Uterus (tissue), 2 donors: ENCODE measurements around the gene AMOTL1.

Experiments used
- POLR2A ChIP-seq, 2 donors: fragments of 450-650 bp; IDR thresholded peaks; one replicate each; pipeline ENCODE4 v1.6.1; 2016; ENCODE audit warnings: antibody characterized with exemption in 2 of 2, mild to moderate bottlenecking in 1 of 2, moderate library complexity in 1 of 2
- TF ChIP-seq, protein P1 (sequence below), 4 experiments: fragments of 200-600 bp in 2 of 4; fragments of 450-650 bp in 2 of 4; sonication (generic) in 2 of 4; IDR thresholded peaks; one replicate each; pipeline ENCODE4 v1.5.1; 2016 to 2019; ENCODE audit warnings: antibody characterized with exemption in 4 of 4, mild to moderate bottlenecking in 2 of 4, moderate library complexity in 1 of 4

DNA sequence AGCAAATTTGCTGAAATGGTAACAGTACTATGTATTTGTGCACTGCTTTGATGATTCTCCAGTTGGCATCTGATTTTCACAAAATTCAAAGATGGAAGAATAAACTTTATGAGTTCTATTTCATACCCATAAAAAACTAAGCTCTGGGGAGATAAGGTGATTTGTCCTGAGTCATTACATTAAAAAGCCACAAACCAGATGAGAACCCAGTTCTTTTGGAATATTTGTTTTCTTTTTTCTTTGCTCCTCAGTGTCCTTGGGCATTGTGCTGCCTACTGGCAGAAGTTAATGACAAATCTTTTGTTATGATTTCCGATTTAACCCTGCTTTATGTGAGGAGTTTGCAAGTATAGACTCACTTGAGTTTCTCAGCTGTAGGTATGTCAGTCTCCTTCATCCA is 45.4 kb upstream of the AMOTL1 start:
- TF ChIP-seq, protein P1, sequence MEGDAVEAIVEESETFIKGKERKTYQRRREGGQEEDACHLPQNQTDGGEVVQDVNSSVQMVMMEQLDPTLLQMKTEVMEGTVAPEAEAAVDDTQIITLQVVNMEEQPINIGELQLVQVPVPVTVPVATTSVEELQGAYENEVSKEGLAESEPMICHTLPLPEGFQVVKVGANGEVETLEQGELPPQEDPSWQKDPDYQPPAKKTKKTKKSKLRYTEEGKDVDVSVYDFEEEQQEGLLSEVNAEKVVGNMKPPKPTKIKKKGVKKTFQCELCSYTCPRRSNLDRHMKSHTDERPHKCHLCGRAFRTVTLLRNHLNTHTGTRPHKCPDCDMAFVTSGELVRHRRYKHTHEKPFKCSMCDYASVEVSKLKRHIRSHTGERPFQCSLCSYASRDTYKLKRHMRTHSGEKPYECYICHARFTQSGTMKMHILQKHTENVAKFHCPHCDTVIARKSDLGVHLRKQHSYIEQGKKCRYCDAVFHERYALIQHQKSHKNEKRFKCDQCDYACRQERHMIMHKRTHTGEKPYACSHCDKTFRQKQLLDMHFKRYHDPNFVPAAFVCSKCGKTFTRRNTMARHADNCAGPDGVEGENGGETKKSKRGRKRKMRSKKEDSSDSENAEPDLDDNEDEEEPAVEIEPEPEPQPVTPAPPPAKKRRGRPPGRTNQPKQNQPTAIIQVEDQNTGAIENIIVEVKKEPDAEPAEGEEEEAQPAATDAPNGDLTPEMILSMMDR (IDR thresholded peaks at IDR 0.05): no peak
- no peak for TF ChIP-seq POLR2A (IDR thresholded peaks at IDR 0.05)
